ENCODE data around the gene TMEM97.

The TMEM97 gene

DNA sequence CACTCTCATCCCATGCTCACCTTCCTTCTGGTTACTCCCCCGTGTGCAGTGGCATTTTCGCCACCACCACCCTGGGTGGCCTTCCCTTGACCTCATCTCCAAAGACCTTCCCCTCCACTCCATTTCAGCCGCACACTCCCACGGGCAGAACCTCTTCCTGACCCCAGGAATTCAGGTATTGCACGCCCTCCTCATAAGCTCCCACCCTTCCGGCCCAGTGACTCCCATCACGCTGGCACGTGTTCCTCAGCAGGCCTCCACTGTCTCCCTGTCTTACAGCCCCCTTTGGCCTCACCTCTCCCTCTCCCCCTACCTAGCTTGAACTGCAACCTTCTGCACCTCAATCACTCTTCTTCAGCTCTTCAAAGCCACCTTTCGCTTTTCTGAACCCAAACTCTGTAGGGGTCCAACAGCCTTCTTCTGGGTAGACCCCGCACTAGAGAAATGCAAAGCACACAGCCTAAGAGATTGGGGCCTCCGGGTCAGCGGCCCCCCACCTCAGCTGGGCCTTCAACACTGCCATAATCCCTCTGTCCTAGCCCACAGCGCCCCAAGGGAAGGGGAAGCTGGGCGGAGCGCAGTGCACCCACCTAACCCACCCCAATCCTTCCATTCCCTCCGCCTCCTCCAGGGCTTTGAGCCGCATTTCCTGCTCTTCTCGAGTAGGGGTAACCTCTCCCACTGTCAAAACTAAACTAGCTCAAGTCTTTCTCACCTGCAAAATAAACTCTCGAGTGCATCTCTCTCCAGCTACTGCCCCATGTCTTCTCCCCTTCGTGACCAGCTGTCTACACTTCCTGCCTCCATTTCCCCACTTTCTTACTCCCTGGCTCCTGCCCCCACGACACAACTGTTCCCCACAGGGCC is 1.7 kb upstream of the TMEM97 start:
- DNase-seq, result no peak

DNA sequence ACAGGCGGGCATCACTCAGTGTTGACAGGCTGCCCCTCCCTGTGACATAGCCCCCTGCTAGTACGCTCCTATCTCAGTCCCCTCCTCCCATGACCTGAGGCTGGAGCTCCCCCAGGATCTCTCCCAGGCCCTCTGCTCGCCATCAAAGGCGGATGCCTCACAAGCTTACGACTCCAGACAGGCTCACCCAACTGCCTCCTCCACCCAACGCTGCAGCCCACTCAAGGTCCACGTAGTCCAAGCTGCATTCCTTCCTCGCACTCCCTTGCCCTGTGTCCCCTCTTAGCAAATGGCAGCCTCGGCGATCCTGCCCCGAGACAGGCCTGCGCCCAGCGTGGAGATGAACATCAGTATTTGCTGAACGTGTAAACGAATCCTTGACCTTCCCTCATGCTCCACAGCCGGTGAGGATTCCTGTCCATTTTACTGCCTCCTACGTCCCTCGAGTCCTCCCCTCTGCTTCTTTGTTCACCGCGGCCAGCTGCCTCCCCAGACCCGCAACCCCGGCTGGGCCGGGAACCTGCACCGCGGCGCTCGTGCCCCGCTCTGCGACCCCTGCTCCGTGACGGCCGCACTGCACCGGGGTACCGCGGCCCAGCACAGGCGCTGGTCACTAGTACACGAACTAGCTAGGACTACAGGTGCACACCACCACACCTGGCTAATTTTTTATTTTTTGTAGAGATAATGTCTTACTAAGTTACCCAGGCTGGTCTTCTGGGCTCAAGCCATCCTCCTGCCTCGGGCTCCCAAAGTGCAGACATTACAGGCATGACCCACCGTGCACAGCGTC is 838 bp upstream of the TMEM97 start:
- no peak for DNase-seq

DNA sequence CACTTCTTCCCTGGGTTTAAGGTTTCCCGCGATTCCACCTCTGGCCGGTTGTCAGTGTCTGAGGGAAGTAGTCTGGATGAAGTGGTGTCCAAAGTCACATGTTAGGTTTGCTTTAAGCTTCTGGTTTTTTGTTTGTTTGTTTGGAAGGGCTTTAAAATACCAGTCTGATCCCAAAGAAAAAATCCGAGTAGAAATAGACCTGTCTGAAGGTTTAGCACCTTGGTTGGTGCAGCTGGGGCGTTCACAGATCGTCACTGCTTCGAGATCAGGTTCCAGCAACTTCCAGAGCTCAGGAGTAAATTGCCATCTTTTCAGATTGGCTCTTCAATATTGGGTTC is 567 bp downstream of the TMEM97 start:
- DNase-seq, result no peak

DNA sequence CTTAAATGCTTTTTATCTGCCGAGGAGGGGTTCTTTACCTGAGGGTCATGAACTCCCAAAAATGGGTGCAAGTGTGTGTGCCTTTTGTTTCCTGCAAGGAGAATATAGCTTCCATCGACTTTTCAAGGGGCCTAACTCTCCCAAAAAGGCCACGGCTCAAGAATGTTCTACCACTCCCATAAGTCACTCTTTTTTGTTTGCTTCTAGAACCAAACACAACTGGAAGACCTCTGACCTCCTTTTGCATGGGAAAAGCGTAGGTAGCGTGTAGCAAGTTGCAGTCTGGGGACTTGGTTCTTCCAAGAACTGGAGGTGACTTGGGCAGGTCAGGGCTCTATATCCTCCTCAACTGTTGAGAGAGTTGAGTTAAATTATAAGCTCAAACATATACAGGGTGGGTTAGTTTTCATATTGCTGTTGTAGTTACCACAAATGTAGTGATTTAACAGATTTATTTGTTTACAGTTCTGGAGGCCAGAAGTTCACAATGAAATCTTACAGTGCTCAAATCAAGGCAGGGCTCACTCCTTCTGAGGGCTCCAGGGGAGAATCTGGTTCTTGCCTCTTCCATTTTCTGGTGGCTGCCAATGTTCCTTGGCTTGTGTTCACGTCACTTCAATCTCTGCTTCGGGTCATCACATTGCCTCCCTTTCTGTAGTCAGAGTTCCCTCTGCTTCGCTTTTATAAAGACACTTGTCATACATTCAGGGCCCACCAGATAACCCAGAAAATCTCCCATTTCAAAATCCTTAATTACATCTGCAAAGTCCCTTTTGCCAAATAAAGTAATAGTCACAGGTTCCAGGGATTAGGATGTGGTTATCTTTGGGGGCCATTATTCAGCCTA is 1.4 kb downstream of the TMEM97 start:
- no peak for DNase-seq

DNA sequence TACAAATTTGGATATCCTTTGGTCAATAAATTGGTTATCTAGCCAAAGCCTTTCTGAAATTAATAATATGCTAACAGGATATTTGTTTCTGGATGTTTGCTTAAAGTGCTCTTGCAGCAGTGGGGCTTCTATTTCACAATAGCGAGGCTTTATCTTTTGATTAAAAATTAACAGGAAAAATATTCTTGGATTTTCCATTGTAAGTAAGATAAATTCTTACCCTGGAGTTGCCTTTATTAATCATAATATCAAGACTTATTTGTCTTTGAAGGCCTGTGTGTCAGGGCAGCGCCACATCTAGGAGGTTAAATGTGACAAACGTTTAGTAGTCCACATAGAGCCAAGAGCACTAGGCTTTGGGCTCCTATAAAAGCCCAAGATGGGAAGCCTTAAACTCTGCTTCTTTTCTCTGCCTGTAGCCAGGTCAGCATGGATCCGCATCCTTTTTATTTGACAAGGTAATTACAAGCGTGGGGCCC is 5.3 kb downstream of the TMEM97 start:
- DNase-seq, result no peak

DNA sequence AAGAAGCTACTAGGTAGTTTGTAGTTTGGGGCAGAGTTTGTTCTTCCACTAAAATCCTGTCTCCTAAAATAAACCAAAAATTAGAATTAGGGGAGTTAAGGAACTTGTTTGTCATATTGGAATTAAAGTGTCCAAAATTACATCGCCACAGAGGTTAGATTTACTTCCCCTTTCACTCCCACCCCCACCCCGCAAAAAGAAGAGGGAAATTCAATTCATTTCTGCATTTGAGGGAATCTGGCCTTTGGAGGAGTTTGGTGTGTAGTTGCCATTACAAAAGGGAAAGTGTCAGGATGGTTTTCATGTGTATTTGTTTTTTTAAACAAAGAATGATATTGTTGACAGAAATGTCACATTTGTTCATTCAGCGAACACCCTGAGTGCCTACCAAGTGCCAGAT is 5.8 kb downstream of the TMEM97 start:
- DNase-seq, result no peak

DNA sequence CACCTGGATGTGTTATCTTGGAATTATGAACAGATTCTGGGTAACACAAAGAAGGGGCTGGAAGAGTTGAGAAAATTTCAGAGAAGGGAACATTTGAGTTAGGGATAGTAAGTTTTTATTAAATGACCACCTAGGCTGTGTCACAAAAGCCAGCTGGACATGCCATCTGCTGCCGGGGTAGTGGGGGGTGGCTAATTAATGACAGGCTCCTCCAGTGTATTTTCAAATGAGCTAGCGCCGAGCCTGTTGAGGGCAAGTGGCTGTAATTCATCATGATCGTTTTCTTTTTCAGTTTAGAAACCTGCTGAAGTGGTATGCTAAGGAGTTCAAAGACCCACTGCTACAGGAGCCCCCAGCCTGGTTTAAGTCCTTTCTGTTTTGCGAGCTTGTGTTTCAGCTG is 6.2 kb downstream of the TMEM97 start:
- no peak for DNase-seq

DNA sequence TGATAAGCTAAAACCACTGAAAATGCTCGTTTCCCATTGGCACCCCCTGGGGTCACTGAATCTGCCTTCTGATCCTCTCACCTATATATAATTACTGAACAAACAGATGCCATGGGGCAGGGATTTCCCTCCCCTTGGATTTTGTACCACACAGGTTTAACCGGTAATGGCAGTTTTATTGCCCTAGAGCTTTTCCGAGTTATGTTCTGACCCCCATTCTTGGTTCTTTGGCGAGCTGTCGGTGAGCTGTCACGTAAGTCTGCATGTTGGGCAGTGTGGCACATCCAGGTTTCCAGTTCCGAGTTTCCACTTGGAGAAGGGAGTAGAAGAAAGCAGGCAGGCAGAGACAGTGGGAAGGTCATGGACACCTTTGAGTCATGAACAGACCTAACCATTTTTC is 7.1 kb downstream of the TMEM97 start:
- no peak for DNase-seq

DNA sequence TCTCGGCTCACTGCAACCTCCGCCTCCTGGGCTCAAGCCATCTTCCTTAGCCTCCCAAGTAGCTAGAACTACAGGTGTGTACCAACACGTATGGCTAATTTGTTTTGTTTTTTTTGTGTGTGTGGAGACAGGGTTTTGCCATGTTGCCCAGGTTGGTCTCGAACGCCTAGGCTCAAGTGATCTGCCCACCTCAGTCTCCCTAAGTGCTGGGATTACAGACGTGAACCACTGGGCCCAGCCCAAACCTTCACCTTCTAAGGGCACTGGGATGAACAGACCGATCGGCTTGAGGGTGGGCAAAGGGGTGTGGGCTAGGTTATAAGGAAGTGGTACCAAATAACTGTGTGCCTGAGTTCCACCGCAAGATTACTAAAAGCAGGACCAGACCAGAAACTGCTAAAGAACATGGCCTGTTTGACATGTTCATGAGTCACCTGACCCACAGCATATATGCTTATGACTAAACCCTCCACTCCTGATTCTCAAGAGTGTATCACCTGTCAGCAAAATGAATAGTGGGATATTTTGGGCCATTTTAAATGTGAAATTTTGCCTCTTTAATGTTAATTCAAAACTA is 8.1 kb downstream of the TMEM97 start:
- DNase-seq, result no peak

DNA sequence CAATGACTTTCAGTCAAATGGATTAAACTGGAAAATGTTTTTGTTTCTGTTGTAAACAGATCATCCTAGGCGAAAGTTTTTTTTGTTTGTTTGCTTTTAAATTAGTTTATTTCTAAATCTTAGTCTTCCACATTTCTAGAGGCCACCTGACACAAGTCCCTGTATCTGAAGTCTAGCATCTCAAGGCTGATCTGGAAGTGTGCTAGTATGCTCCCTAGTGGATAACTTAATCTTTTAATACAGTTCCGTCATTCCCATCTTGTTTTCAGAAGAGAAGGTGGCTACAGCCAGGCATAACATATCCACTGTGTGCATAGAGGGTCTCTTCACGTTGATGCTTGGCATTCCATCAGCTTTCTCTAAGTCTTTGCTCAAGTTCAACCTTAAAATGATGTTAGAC is 8.7 kb downstream of the TMEM97 start:
- DNase-seq, result no peak

DNA sequence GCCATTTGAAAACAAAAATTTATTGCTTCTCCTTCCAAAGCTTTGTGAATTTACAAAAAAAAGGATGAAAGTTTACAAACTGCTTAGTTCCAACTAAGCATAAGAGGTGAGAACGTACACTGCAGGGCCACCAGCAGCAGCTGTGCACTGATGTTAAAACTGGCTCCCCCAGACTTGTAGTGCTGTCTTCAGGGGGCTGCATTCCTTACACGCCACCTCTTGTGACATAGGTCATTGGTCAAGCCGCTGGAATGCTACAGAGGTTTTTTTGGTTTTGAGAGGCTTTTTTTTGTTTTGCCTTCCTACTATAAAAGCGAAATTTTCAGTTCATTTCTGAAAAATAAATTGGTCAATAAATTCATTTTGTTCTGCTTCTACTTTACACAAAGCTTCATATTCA is 9.3 kb downstream of the TMEM97 start:
- DNase-seq, result no peak

DNA sequence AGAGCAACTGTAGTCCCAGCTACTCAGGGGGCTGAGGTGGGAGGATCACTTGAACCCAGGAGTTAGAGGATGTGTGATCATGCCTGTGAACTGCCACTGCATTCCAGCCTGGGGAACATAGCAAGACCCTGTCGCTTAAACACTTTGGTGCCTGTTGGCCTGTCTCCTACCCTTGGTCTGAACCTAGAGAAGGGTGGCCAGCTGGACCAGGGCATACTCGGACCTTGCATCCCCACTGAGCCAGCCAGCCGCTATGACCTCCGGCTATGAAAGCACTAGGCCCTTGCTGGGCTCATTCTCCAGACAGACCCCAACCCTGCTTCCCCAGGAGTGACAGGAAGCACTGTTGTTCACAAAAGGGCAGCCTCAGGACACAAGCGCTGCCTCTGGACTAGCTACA is 11.7 kb downstream of the TMEM97 start:
- no peak for DNase-seq

DNA sequence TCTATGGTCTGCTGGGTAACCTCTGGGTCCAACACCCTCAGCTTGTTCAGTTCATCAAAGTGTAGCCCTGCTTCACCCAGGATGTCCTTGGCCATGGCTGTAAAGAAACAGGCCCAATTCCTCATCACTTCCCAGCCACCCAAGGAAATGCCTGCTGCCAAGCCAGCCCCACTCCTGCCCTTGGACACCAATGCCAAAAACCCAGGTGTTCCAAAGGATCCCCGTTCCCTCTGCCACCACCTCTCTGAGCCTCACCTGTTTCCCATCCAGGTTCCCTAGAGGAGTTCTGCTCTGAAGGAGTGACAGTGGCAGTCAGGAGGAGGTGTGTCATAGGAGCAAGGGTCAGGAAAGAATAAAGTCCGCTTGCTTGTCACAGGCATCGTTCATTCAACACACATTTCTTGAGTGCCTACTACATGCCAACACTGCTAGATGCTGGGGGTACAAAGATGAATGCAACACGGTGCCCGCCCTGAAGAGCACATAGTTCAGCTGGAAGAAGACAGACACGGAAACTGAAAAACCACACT is 13.0 kb downstream of the TMEM97 start:
- no peak for DNase-seq

DNA sequence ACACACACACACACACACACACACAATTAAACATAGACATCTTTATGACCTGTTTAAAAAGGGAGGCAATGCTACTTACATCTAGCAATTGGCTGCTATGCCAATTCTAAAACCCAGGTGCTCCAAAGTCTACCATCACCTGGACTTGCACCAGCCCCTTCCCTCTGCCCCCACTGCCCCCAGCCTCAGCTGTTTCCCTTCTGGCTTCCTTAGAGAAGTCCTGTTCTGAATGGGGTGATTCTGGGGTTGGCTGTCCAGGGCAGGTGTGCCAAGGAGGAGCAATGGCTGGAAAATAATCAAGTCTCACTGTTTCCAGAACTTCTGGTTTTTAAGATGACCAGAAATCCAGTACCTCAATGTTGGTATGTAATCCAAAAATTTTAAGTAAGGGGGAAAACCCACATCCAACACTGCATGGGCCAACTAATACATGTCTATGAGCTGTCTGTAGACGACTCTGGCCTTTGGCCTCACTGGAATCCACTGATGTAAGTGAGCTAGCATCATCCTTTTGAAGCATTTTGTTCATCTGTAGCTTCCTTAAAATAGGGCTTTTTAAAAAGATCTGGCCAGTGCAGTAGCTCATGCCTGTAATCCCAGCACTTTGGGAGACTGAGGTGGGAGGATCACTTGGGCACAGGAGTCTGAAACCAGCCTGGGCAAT is 14.2 kb downstream of the TMEM97 start:
- no peak for DNase-seq

DNA sequence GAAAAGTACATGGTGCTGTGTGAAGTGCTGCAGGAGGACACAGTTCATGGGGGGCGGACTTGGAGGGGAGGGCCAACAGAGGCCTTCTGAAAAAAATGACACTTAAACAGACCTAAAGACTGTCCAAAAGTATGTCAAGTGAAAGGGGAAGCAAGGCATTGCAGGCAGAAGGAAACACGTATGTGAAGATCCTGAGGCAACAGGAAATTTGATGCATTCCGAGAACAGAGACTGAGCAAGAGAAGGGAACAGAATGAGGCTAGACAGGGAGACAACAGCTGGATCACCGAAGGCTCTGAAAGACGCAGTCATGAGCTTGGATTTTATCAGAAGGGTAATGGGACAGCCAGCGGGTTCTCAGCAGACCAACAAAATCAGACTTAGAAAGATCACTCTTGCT is 15.2 kb downstream of the TMEM97 start:
- no peak for DNase-seq

DNA sequence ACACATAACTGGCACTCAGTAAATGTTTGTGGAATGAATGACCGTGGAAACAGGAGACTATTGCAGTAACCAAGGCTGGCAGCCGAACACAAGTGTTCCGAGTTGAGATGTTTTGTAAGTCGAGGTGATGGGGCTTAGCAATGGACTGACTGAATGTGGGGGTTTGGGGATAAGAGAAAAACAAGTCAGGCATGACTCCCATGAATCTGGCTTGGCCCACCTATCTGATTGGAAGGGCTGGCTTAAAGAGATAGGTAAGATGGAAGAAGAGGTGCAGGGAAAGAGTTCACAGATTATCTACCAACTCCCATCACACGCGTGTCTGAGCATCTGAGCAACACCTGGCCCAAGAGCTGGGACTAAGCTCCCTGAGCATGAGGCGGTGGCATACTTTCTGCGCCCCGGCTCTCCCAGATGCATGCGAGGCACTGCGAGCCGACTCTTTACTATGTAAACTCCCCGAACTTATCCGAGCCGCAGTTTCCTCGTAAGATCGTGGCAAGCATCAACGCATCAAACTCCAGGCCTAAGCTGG is 15.7 kb downstream of the TMEM97 start:
- DNase-seq, result no peak

DNA sequence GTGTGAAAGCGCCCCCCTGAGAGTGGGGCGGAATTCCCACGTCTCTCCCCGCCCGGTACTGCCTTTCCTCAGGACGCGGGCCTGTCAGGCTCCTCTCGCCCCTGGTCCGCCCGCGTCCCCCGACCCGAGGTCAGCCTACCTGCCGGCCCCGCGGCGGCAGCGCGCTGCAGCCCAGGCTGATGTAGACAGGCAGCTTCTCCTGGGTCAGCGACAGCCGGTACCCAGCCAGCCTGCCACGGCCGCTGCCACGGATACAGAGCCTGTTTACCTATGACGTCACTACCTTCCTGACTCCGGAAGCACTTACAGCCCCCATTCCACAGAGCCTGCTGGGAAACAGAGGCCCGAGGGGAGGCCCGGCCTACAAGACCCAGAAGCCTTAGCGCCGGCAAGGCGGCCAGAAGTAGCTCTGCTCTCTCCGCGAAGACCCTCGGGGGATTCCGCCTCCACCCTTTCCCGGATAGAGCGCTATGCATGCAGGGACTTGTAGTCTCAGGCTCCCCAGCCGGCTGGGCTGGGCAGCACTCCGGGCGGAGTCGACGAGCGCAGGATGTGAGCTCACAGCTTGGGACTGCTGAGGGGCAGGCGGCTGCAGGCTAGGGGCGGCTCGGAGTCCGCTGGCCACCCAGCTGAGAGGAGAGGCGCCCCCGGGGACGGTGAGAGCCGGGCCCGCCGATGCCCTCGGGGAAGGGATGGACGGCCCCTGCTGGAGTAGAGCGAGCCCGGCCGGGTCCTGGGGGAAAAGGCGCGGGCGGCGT is 16.4 kb downstream of the TMEM97 start, which contains the start of the genes IFT20 and TNFAIP1:
Gene IFT20 (minus strand): TSS at position 272 of the 758 bp plus-strand sequence. CDS start 3,487 bp downstream, outside the sequence.
Gene TNFAIP1 (plus strand): TSS at position 561 of the 758 bp plus-strand sequence. CDS start 3,761 bp downstream, outside the sequence.
- peak; percentile 89 for DNase-seq

DNA sequence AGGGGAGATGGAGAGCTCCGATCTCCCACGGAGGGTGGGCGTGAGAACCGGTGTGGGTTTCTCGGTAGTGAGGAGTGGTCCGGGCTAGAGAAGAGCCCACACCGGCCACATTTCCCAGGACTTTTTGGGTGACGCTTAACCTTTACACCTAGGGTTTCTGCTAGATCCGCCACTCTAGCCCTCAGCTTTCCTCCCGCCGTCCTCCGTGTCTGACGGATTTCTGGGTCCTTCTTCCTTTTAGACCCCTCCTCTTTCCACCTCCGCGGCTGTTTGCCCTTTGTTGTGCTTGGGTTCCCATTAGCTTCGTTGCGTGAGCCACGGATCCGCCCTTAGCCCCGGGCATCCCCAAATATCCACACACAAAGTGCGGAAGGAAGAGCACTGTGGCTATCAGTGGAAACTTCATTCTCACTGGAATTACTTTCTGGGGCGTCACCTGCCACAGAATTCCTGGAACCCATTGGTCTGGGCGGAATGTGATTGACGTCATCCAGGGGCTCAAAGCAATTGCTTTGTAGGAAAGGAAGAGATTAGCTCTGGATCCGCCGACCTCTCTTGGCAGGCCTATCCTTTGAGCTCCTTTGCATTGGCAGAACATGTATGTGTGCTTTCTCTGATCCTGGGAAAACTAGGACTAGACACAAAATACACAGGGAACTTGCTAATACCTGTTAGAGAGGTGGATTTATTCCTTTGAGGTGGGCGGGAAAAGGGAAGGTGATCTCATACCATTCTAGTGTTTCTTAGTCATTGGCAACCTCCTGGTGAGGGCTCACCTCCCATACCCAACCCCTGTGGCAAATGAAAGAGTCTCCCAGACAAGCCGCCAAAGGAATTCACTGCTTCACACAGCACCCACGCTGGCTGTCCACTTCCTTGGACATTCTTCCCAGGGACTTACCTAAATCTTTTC is 17.2 kb downstream of the TMEM97 start:
- DNase-seq, result no peak

DNA sequence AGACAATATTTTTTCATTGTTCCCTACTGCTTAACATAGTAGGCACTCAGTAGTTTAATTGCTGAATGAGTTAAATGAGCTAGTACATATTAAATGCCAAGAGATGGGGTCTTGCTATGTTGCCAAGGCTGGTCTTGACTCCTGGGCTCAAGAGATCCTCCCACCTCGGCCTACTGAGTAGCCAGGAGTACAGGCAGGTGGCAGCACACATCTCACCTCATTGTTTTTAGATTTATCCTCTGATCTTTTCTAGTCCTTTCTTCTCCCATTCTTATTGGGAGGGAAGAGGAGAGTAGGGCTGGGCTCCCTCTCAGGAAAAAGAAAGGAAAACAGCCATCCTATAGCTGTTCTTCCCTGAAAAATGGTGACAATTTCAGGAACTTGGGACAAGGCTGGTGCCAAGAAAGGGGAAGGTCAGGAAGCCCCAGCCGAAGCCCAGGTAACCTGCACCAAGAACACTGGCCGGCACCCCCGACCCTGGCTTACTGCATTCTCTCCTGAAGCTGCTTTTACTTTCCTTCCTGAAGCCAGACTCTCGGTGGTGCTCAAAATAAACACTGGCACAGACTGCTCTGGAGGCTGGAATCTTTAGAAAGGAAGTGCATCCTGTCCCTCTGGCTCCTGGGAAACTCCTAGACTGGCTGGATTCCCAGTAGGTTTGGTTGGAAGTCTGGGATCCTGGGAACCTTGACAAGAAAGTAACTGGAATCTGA is 19.2 kb downstream of the TMEM97 start:
- no peak for DNase-seq
